Endothelial cell of umbilical vein (primary cell): ENCODE results near the gene ZNF831.

Source experiments
- CTCF ChIP-seq, 2 donors: IDR thresholded peaks; 1 replicate in 1 of 2; 2 replicates in 1 of 2; pipeline ENCODE4 v1.5.1; 2011; ENCODE audit warnings: low read length in 2 of 2, mild to moderate bottlenecking in 2 of 2, moderate library complexity in 2 of 2, control low read depth in 1 of 2, inconsistent platforms in 1 of 2, low read depth in 1 of 2; ENCODE audit not compliant: insufficient read depth in 1 of 2; ENCODE audit errors: extremely low read depth in 1 of 2
- EZH2 ChIP-seq: IDR thresholded peaks from 2 replicates; pipeline ENCODE4 v1.6.1; 2012; ENCODE audit warnings: borderline replicate concordance, low read depth, mild to moderate bottlenecking, moderate library complexity, low read length, inconsistent platforms; ENCODE audit not compliant: severe bottlenecking
- POLR2A ChIP-seq: IDR thresholded peaks from 2 replicates; pipeline ENCODE4 v1.6.1; 2012; ENCODE audit warnings: low read depth, mild to moderate bottlenecking, control low read depth, low read length
- POLR2AphosphoS5 ChIP-seq: IDR thresholded peaks from 2 replicates; pipeline ENCODE4 v1.6.1; 2012; ENCODE audit warnings: low read depth, mild to moderate bottlenecking, control low read depth, low read length, moderate library complexity; ENCODE audit not compliant: insufficient read depth

GRCh38 chr20:59125836-59126235 lies 37.8 kb upstream of the ZNF831 start:
- TF ChIP-seq EZH2 (no peak), CTCF (IDR thresholded peaks at IDR 0.05; ENCODE audit: extremely low read depth in 1 of 2, insufficient read depth in 1 of 2, low read depth in 1 of 2, low read length in 2 of 2) (no peak), POLR2A (no peak), POLR2AphosphoS5 (no peak)
